8988T (cell line): ENCODE results near the gene CD9.
"Not testable (repeated sequence)": the region's sequence is repeated elsewhere in the genome, so short reads cannot be mapped to it uniquely, and the experiment has no call there.

Experiments used
- DNase-seq: peaks from one replicate; pipeline ENCODE4 v3.0.0; 2011

The CD9 gene

GRCh38 chr12:6200256-6201212, at the start of gene CD9:
TSS of gene CD9 (plus strand) at chr12:6200400. CDS start at chr12:6200500, 100 bp downstream.
- DNase-seq, result peak; percentile 89

- DNase-seq, result no peak
Observed at GRCh38 chr12:6154730-6155459, 45.3 kb upstream of the CD9 start.

GRCh38 chr12:6157482-6157881, 42.7 kb upstream of the CD9 start:
- DNase-seq, result no peak

GRCh38 chr12:6158255-6158654, 41.9 kb upstream of the CD9 start:
- DNase-seq, result no peak

GRCh38 chr12:6158749-6159148, 41.5 kb upstream of the CD9 start:
- no peak for DNase-seq

- not testable (repeated sequence) for DNase-seq
Observed at GRCh38 chr12:6159166-6160011, 40.8 kb upstream of the CD9 start.

- DNase-seq, result not testable (repeated sequence)
Observed at GRCh38 chr12:6160049-6160649, 40.1 kb upstream of the CD9 start.

GRCh38 chr12:6161124-6161882, 38.9 kb upstream of the CD9 start:
- no peak for DNase-seq

GRCh38 chr12:6163416-6164060, 36.7 kb upstream of the CD9 start:
- DNase-seq, result no peak

- DNase-seq, result no peak
Observed at GRCh38 chr12:6165395-6165794, 34.8 kb upstream of the CD9 start.

GRCh38 chr12:6166808-6167207, 33.4 kb upstream of the CD9 start:
- DNase-seq, result no peak

GRCh38 chr12:6167327-6168280, 32.6 kb upstream of the CD9 start:
- no peak for DNase-seq

- no peak for DNase-seq
Observed at GRCh38 chr12:6171409-6172015, 28.7 kb upstream of the CD9 start.

GRCh38 chr12:6172086-6172485, 28.1 kb upstream of the CD9 start:
- no peak for DNase-seq

GRCh38 chr12:6172862-6173261, 27.3 kb upstream of the CD9 start:
- no peak for DNase-seq

GRCh38 chr12:6177642-6178358, 22.4 kb upstream of the CD9 start:
- DNase-seq, result no peak

GRCh38 chr12:6178981-6179761, 21.0 kb upstream of the CD9 start:
- DNase-seq, result no peak
